ENCODE results near the gene ZNF526.

The ZNF526 gene

DNA sequence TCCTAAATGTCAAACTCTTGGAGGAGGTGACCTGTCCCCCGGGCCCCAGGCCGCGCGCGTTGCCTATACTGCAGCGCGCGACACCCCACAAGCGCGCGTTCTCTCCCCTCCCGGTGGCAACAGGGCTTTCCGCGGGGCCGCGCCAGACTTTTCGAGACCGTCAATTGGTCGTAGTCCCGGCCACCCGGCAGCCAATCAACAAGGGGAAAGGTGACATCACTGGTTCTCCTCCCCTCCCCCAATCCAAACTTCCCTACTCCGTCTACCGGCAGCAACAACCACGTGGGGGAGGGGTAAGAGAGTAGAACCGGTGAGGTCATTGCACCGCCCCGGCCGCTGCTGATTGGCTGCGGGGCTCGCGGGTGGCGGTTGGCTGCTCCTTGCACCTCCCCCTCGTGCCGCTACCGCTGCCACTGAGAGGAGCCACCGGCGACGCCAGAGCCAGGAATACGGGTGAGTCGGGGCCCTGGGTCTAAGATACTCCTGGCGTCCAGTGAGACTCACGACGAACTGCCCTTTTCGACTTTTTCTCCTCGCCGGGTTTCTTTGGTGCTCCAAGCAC, 48.1 kb downstream of the ZNF526 start:
- DNase-seq: peak; percentile 97

- DNase-seq: peak; percentile 98
These were observed 48.8 kb downstream of the ZNF526 start, which contains the start of gene CIC for GRCh38 chr19:42268704-42269477. CIC (plus strand) TSS chr19:42269252; CDS start chr19:42271784, 2,532 bp downstream.

- DNase-seq: no peak
These were observed 49.6 kb downstream of the ZNF526 start for GRCh38 chr19:42269478-42270345.

GRCh38 chr19:42270346-42271044, 50.4 kb downstream of the ZNF526 start:
- DNase-seq: no peak

- no peak for DNase-seq
These were observed 50.9 kb downstream of the ZNF526 start for GRCh38 chr19:42271045-42271419.

DNA sequence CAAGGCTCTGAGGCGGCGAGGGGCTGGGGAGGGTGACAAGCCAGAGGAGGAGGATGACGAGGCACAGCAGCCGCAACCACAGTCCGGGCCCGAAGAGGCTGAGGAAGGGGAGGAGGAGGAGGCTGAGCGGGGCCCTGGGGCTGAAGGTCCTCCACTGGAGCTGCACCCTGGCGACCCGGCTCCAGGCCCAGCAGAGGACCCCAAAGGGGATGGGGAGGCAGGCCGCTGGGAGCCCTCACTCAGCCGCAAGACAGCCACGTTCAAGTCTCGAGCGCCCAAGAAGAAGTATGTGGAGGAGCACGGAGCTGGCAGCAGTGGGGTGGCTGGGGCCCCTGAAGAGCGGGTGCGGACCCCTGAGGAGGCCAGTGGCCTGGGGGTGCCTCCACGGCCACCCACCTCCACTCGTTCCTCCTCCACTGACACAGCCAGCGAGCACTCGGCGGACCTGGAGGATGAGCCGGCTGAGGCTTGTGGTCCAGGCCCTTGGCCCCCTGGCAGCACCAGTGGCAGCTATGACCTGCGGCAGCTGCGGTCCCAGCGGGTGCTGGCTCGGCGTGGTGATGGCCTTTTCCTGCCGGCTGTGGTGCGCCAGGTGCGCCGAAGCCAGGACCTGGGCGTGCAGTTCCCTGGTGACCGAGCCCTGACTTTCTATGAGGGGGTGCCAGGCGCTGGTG, 51.9 kb downstream of the ZNF526 start:
- DNase-seq: no peak

GRCh38 chr19:42272535-42272897, 52.4 kb downstream of the ZNF526 start:
- no peak for DNase-seq

DNA sequence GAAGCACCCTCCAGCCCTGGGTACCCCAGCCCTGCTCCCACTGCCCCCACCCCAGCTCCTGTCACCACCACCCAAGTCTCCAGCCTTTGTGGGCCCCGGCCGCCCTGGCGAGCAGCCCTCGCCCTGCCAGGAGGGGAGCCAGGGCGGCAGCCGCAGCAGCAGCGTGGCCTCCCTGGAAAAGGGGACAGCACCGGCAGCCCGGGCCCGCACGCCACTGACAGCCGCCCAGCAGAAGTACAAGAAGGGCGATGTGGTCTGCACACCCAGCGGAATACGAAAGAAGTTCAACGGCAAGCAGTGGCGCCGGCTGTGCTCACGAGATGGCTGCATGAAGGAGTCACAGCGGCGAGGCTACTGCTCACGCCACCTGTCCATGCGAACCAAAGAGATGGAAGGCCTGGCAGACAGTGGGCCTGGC, 52.9 kb downstream of the ZNF526 start:
- no peak for DNase-seq

GRCh38 chr19:42273407-42274064, 53.4 kb downstream of the ZNF526 start:
- DNase-seq: no peak

- DNase-seq: no peak
These were observed 54.1 kb downstream of the ZNF526 start for GRCh38 chr19:42274065-42274682.

GRCh38 chr19:42275103-42275502, 55.0 kb downstream of the ZNF526 start:
- DNase-seq: no peak

DNA sequence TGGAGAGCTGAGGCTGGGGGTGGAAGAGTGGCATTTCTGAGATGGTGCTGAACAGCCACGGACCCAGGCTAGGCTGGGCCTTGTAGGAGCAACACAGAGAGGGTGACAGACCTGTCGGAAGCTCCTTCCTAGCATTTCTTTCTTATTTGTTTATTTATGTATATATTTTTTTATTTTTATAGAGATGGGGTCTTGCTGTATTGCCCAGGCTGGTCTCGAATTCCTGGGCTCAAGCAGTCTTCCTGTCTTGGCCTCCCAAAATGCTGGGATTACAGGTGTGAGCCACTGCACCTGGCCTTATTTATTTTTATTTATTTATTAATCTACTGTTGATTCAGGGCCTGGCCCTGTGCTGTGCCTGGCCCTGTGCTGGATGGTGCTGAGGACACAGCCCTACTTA, 55.4 kb downstream of the ZNF526 start:
- DNase-seq: no peak

- DNase-seq: no peak
These were observed 56.2 kb downstream of the ZNF526 start for GRCh38 chr19:42276284-42276683.

DNA sequence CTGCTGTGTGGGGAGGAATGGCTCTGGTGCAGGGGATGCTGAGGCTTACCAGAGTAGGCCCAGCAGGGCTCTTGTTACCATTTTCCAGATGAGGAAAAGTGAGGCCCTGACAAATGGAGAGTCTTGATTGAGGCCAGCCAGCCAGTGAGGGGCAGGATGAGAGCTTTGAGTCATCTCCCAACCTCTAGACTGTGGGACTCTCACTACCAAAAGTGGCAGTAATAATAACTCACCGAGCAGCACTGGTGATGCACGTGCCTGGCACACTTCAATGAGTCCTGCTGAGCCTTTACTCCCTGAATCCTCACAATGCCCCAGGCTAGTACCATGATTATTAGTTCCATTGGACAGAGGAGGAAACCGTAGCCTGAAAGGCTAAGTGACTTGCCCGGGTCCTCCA, 56.7 kb downstream of the ZNF526 start:
- no peak for DNase-seq

Data from activated T-cell treated with anti-CD3 and anti-CD28 coated beads for 4 hours (primary cell).